GM23338 (cell line): ENCODE results near the gene SOST. TPM values are rescaled to one million over a fixed set of nuclear protein-coding genes. Genes with fewer than 3 reads are reported as not detected.

Experiments
- ATAC-seq: fragments of 200-7000 bp; cut with Tn5 transposase; 3 replicates; pipeline ENCODE4 v1.9.1; 2020
- DNase-seq: peaks from one replicate; pipeline ENCODE4 v3.0.0-alpha.2; 2015; ENCODE audit warnings: low spot score
- H2AFZ ChIP-seq: fragments of 200-600 bp; sonication (generic); 2 replicates; pipeline ENCODE4 v1.8.0; 2016; ENCODE audit warnings: antibody characterized with exemption, mild to moderate bottlenecking, moderate library complexity
- H3F3A ChIP-seq: fragments of 200-600 bp; sonication (generic); replicated peaks from 2 replicates; pipeline ENCODE4 v1.8.0; 2017; ENCODE audit warnings: antibody characterized with exemption, mixed run types, low read depth
- H3K27ac ChIP-seq: fragments of 200-600 bp; sonication (generic); 2 replicates; pipeline ENCODE4 v1.6.1; 2016; ENCODE audit warnings: low read depth
- H3K27me3 ChIP-seq: fragments of 200-600 bp; sonication (generic); 2 replicates; pipeline ENCODE4 v1.8.0; 2016; ENCODE audit warnings: mild to moderate bottlenecking, mixed run types, moderate library complexity; ENCODE audit not compliant: insufficient read depth
- H3K36me3 ChIP-seq: fragments of 200-600 bp; sonication (generic); 2 replicates; pipeline ENCODE4 v1.8.0; 2016; ENCODE audit warnings: mild to moderate bottlenecking; ENCODE audit not compliant: insufficient read depth
- H3K4me1 ChIP-seq: fragments of 200-600 bp; sonication (generic); 2 replicates; pipeline ENCODE4 v1.8.0; 2016; ENCODE audit warnings: mild to moderate bottlenecking, moderate library complexity; ENCODE audit not compliant: insufficient read depth
- H3K4me2 ChIP-seq: fragments of 200-600 bp; sonication (generic); 2 replicates; pipeline ENCODE4 v1.7.1; 2017; ENCODE audit warnings: mixed run types
- H3K4me3 ChIP-seq: fragments of 200-600 bp; sonication (generic); 2 replicates; pipeline ENCODE4 v1.6.1; 2016; ENCODE audit warnings: mixed run types
- H3K79me2 ChIP-seq: fragments of 200-600 bp; sonication (generic); replicated peaks from 2 replicates; pipeline ENCODE4 v1.8.0; 2017; ENCODE audit warnings: mild to moderate bottlenecking; ENCODE audit not compliant: insufficient read depth
- H3K9me2 ChIP-seq: fragments of 200-600 bp; sonication (generic); 2 replicates; pipeline ENCODE4 v1.8.0; 2017; ENCODE audit not compliant: insufficient read depth
- H4K20me1 ChIP-seq: fragments of 200-600 bp; sonication (generic); replicated peaks from 2 replicates; pipeline ENCODE4 v1.8.0; 2017; ENCODE audit warnings: mild to moderate bottlenecking; ENCODE audit not compliant: insufficient read depth
- H3K27ac Mint-ChIP-seq: 2 replicates; pipeline ENCODE4 v1.8.0; 2020; ENCODE audit warnings: inconsistent platforms, mild to moderate bottlenecking, moderate library complexity, mixed read lengths
- H3K27me3 Mint-ChIP-seq: 3 replicates; pipeline ENCODE4 v1.8.0; 2022; ENCODE audit warnings: low read depth, mild to moderate bottlenecking, moderate library complexity, mixed read lengths, inconsistent platforms; ENCODE audit not compliant: insufficient read depth, poor library complexity
- H3K36me3 Mint-ChIP-seq: 3 replicates; pipeline ENCODE4 v1.8.0; 2021; ENCODE audit warnings: low read depth, mild to moderate bottlenecking, inconsistent platforms, moderate library complexity, mixed read lengths
- H3K4me1 Mint-ChIP-seq: 3 replicates; pipeline ENCODE4 v1.8.0; 2020; ENCODE audit warnings: mild to moderate bottlenecking, inconsistent platforms, mixed read lengths
- H3K4me3 Mint-ChIP-seq: 3 replicates; pipeline ENCODE4 v1.8.0; 2021; ENCODE audit warnings: moderate library complexity, mild to moderate bottlenecking, inconsistent platforms, mixed read lengths
- H3K9me3 Mint-ChIP-seq: 3 replicates; pipeline ENCODE4 v1.8.0; 2020; ENCODE audit warnings: moderate library complexity, mild to moderate bottlenecking, inconsistent platforms, mixed read lengths
- CREB1 ChIP-seq: fragments of 250-450 bp; sonication (Bioruptor Pico); IDR thresholded peaks from 2 replicates; pipeline ENCODE4 v1.5.0; 2020; ENCODE audit warnings: low read depth, mild to moderate bottlenecking, moderate library complexity
- ETS1 ChIP-seq: IDR thresholded peaks from 2 replicates; pipeline ENCODE4 v1.6.1; 2016; ENCODE audit warnings: antibody characterized with exemption
- EZH2 ChIP-seq: fragments of 200-600 bp; sonication (generic); IDR thresholded peaks from one replicate; pipeline ENCODE4 v1.8.0; 2017; ENCODE audit warnings: antibody characterized with exemption, mild to moderate bottlenecking, low read depth; ENCODE audit not compliant: unreplicated experiment
- EZH2phosphoT487 ChIP-seq: fragments of 200-600 bp; sonication (generic); IDR thresholded peaks from one replicate; pipeline ENCODE4 v1.8.1; 2018; ENCODE audit warnings: antibody characterized with exemption; ENCODE audit not compliant: unreplicated experiment
- NANOG ChIP-seq: IDR thresholded peaks from 2 replicates; pipeline ENCODE4 v1.6.1; 2016; ENCODE audit warnings: antibody characterized with exemption, borderline replicate concordance
- polyA plus RNA-seq: library from polyadenylated mRNA; unstranded; fragments of >200 nt; fragmentation: Nextera tagmentation; extraction: Ambion mirVana; gene quantifications from 2 replicates; pipeline ENCODE4 v1.2.1, GENCODE V29; 2016
- total RNA-seq: library from RNA; depleted of rRNA; stranded (reverse); fragments of >200 nt; shearing (Covaris generic); gene quantifications from 2 replicates; pipeline ENCODE4 v1.2.3, GENCODE V29; 2014
- TF ChIP-seq, protein P1 (sequence below): fragments of 250-450 bp; sonication (Bioruptor Pico); IDR thresholded peaks from 2 replicates; pipeline ENCODE4 v1.5.0; 2020; ENCODE audit warnings: mild to moderate bottlenecking, moderate library complexity
- TF ChIP-seq, protein P2 (sequence below): IDR thresholded peaks from one replicate; pipeline ENCODE4 v1.6.1; 2018; ENCODE audit warnings: antibody characterized with exemption; ENCODE audit not compliant: unreplicated experiment

The SOST gene
- total and polyA plus RNA-seq, 2 experiments from 2014 or later = not detected

DNA sequence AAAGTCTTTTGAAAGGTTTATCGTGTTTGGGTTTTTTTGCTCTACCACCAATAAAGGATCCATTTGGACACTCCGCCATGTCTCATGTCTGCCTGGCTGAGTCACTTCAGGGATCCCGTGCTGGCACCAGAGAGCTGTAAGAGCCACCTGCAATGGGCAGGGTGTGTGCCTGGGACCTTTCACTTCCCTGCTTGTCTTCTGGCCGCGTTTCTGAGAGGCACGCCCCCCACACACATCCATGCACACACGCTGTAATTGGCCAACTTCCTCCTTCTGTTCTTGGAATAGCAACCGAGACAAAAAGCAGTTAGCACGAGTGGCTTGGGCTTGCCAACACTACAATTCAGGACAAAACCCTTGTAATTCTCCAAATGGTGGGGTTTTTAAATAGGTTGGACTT, 9.8 kb upstream of the SOST start:
- DNase-seq (no peak), ATAC-seq (no peak)
- Histone ChIP-seq H3K4me3 (no peak overlapping the region), H3K4me2 (no peak overlapping the region), H3K27me3 (no peaks in the 10 kb centered on the region), H3K79me2 (no peaks in the 10 kb centered on the region), H4K20me1 (no peaks in the 10 kb centered on the region), H3K9me2 (no peaks in the 10 kb centered on the region), H2AFZ (no peak overlapping the region), H3K4me1 (no peaks in the 10 kb centered on the region), H3K27ac (no peak overlapping the region), H3F3A (no peaks in the 10 kb centered on the region), H3K36me3 (0 out of 2 replicates have a peak, but pooled peaks cover 3% of the 10 kb centered on the region)
- H3K9me3 Mint-ChIP-seq = no peaks in the 10 kb centered on the region
- H3K27me3 Mint-ChIP-seq = peaks cover 5% of the 10 kb centered on the region
- H3K36me3 Mint-ChIP-seq = peaks cover 29% of the 10 kb centered on the region
- TF ChIP-seq ETS1 (no peak), CREB1 (CRISPR knock-in tag) (no peak), EZH2 (no peak), EZH2phosphoT487 (no peak), NANOG (no peak)
- TF ChIP-seq, protein P1, sequence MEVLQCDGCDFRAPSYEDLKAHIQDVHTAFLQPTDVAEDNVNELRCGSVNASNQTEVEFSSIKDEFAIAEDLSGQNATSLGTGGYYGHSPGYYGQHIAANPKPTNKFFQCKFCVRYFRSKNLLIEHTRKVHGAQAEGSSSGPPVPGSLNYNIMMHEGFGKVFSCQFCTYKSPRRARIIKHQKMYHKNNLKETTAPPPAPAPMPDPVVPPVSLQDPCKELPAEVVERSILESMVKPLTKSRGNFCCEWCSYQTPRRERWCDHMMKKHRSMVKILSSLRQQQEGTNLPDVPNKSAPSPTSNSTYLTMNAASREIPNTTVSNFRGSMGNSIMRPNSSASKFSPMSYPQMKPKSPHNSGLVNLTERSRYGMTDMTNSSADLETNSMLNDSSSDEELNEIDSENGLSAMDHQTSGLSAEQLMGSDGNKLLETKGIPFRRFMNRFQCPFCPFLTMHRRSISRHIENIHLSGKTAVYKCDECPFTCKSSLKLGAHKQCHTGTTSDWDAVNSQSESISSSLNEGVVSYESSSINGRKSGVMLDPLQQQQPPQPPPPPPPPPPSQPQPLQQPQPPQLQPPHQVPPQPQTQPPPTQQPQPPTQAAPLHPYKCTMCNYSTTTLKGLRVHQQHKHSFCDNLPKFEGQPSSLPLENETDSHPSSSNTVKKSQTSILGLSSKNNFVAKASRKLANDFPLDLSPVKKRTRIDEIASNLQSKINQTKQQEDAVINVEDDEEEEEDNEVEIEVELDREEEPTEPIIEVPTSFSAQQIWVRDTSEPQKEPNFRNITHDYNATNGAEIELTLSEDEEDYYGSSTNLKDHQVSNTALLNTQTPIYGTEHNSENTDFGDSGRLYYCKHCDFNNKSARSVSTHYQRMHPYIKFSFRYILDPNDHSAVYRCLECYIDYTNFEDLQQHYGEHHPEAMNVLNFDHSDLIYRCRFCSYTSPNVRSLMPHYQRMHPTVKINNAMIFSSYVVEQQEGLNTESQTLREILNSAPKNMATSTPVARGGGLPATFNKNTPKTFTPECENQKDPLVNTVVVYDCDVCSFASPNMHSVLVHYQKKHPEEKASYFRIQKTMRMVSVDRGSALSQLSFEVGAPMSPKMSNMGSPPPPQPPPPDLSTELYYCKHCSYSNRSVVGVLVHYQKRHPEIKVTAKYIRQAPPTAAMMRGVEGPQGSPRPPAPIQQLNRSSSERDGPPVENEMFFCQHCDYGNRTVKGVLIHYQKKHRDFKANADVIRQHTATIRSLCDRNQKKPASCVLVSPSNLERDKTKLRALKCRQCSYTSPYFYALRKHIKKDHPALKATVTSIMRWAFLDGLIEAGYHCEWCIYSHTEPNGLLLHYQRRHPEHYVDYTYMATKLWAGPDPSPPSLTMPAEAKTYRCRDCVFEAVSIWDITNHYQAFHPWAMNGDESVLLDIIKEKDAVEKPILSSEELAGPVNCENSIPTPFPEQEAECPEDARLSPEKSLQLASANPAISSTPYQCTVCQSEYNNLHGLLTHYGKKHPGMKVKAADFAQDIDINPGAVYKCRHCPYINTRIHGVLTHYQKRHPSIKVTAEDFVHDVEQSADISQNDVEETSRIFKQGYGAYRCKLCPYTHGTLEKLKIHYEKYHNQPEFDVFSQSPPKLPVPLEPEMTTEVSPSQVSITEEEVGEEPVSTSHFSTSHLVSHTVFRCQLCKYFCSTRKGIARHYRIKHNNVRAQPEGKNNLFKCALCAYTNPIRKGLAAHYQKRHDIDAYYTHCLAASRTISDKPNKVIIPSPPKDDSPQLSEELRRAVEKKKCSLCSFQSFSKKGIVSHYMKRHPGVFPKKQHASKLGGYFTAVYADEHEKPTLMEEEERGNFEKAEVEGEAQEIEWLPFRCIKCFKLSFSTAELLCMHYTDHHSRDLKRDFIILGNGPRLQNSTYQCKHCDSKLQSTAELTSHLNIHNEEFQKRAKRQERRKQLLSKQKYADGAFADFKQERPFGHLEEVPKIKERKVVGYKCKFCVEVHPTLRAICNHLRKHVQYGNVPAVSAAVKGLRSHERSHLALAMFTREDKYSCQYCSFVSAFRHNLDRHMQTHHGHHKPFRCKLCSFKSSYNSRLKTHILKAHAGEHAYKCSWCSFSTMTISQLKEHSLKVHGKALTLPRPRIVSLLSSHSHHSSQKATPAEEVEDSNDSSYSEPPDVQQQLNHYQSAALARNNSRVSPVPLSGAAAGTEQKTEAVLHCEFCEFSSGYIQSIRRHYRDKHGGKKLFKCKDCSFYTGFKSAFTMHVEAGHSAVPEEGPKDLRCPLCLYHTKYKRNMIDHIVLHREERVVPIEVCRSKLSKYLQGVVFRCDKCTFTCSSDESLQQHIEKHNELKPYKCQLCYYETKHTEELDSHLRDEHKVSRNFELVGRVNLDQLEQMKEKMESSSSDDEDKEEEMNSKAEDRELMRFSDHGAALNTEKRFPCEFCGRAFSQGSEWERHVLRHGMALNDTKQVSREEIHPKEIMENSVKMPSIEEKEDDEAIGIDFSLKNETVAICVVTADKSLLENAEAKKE (CRISPR knock-in tag) = no peak
- TF ChIP-seq, protein P2, sequence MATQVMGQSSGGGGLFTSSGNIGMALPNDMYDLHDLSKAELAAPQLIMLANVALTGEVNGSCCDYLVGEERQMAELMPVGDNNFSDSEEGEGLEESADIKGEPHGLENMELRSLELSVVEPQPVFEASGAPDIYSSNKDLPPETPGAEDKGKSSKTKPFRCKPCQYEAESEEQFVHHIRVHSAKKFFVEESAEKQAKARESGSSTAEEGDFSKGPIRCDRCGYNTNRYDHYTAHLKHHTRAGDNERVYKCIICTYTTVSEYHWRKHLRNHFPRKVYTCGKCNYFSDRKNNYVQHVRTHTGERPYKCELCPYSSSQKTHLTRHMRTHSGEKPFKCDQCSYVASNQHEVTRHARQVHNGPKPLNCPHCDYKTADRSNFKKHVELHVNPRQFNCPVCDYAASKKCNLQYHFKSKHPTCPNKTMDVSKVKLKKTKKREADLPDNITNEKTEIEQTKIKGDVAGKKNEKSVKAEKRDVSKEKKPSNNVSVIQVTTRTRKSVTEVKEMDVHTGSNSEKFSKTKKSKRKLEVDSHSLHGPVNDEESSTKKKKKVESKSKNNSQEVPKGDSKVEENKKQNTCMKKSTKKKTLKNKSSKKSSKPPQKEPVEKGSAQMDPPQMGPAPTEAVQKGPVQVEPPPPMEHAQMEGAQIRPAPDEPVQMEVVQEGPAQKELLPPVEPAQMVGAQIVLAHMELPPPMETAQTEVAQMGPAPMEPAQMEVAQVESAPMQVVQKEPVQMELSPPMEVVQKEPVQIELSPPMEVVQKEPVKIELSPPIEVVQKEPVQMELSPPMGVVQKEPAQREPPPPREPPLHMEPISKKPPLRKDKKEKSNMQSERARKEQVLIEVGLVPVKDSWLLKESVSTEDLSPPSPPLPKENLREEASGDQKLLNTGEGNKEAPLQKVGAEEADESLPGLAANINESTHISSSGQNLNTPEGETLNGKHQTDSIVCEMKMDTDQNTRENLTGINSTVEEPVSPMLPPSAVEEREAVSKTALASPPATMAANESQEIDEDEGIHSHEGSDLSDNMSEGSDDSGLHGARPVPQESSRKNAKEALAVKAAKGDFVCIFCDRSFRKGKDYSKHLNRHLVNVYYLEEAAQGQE = no peak
- no peaks in the 10 kb centered on the region for H3K4me1 Mint-ChIP-seq
- H3K4me3 Mint-ChIP-seq = no peak overlapping the region
- no peak overlapping the region for H3K27ac Mint-ChIP-seq
